AG08395 (cell line): ENCODE measurements around the gene MCM8.

ENCODE experiments used
- DNase-seq: peaks from one replicate; pipeline ENCODE4 v3.0.0; 2012; ENCODE audit warnings: mixed read lengths, low spot score

The MCM8 gene

GRCh38 chr20:6044115-6044514 lies 93.7 kb downstream of the MCM8 start:
- DNase-seq = no peak

- DNase-seq = peak; percentile 66
These were observed 95.1 kb downstream of the MCM8 start for GRCh38 chr20:6045566-6045965.

GRCh38 chr20:6046432-6046831 lies 96.0 kb downstream of the MCM8 start:
- DNase-seq = no peak

- DNase-seq = no peak
These were observed 97.9 kb downstream of the MCM8 start for GRCh38 chr20:6048391-6048790.
